ENCODE results near the gene ATP5MC2.
"Not testable (repeated sequence)": the region's sequence is repeated elsewhere in the genome, so short reads cannot be mapped to it uniquely, and the experiment has no call there.

Gene ATP5MC2

DNA sequence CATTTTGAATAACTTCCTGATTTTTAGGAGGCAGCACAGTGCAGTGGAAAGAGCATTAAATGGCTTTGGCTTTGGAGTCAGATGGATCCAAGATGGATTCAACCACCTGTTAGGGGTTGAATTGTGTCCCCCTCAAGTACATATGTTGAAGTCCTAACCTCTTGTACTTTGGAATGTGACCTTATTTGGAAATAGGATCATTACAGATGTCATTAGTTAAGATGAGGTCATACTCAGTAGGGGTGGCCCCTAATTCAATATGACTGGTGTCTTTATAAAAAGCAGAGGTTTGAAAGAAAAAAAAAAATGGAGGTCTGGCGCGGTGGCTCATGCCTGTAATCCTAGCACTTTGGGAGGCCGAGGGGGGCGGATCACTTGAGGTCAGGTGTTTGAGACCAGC is 18.8 kb downstream of the ATP5MC2 start:
- FAIRE-seq = no peak
- no peak for DNase-seq (ENCODE audit: insufficient read length, low spot score)

DNA sequence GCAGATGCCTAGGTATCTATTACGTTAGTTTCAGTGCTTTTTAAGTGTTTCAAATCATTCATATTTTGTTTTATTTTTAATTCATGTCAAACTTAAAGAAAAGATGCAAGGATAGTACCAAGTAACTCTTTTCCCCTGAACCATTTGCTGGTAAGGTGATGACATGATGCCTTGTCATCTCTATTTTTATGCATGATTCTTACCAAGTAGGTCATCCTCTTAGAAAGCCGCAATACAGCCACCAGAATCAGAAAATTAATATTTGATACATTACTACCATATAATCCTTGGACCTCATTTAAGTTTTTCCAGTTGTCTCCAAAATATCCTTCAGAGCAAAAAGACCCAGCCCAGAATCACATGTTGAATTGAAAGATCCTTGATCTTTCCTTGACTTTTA is 22.3 kb downstream of the ATP5MC2 start:
- FAIRE-seq (no peak), DNase-seq (ENCODE audit: insufficient read length, low spot score) (no peak)

DNA sequence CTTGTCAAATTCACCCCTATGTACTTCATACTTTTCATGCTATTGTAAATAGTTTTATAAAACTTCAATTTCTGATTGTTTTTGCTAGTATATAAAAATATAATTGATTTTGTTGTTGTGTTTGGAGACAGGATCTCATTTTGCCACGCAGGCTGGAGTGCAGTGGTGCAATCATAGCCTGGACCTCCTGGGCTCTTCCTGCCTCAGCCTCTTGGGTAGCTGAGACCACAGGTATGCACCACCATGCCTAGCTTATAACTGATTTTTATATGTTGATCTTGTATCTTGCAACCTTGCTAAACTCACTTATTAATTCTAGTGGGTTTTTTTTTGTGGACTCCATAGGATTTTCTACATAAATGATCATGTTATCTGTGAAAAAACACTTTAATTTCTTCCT is 23.5 kb downstream of the ATP5MC2 start:
- FAIRE-seq (no peak), DNase-seq (ENCODE audit: insufficient read length, low spot score) (no peak)

DNA sequence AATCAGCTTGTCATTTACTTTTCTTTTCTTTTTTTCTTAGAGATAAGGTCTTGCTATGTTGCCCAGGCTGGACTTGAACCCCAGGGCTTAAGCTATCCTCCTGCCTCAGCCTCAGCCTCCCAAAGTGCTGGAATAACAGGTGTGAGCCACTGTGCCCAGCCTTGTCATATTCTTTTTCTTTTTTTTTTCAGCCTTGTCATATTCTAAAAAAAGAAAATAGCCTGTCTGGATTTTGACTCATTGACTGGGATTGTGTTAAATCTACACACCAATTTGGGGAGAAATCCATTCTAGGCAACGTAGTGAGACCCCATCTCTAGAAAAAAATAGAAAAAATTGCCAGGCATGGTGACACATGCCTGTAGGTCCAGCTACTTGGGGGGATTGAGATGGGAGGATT is 24.1 kb downstream of the ATP5MC2 start:
- FAIRE-seq (no peak), DNase-seq (ENCODE audit: insufficient read length, low spot score) (no peak)

DNA sequence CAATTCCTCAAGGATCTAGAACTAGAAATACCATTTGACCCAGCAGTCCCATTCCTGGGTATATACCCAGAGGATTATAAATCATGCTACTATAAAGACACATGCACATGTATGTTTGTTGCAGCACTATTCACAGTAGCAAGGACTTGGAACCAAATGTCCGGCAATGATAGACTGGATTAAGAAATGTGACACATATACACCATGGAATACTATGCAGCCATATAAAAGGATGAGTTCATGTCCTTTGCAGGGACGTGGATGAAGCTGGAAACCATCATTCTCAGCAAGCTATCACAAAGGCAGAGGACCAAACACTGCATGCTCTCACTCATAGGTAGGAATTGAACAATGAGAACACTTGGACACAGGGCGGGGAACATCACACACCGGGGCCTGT is 29.6 kb downstream of the ATP5MC2 start:
- FAIRE-seq; DNase-seq (ENCODE audit: insufficient read length, low spot score): not testable (repeated sequence)

DNA sequence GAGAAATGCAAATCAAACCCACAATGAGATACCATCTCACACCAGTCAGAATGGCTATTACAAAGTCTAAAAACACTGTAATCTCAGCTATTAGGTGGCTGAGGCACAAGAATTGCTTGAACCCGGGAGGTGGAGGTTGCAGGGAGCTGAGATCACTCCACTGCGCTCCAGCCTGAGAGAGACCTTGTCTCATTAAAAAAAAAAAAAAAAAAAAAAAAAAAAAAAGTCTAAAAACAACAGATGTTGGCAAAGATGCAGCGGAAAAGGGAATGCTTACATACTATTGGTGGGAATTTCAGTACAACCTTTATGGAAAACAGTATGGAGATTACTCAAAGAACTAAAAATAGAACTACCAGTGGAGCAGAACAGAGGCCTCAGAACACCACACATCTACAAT is 30.7 kb downstream of the ATP5MC2 start:
- FAIRE-seq = no peak
- DNase-seq (ENCODE audit: insufficient read length, low spot score) = no peak

DNA sequence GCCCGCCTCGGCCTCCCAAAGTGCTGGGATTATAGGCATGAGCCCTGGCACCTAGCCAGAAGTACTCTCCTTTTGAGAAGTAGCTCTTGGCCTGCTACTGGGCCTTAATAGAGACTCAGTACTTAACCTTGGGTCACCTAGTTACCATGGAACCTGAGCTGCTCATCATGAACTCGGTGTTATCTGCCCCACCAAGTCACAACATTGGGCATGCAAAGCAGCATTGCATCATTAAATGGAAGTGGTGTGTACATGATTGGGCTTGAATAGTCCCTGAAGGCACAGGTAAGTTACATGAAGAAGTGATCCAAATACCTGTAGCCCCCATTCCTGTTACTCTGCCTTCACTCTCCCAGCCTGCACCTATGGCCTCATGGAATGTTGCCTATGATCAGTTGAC is 31.8 kb downstream of the ATP5MC2 start:
- DNase-seq (ENCODE audit: insufficient read length, low spot score) = no peak
- no peak for FAIRE-seq

DNA sequence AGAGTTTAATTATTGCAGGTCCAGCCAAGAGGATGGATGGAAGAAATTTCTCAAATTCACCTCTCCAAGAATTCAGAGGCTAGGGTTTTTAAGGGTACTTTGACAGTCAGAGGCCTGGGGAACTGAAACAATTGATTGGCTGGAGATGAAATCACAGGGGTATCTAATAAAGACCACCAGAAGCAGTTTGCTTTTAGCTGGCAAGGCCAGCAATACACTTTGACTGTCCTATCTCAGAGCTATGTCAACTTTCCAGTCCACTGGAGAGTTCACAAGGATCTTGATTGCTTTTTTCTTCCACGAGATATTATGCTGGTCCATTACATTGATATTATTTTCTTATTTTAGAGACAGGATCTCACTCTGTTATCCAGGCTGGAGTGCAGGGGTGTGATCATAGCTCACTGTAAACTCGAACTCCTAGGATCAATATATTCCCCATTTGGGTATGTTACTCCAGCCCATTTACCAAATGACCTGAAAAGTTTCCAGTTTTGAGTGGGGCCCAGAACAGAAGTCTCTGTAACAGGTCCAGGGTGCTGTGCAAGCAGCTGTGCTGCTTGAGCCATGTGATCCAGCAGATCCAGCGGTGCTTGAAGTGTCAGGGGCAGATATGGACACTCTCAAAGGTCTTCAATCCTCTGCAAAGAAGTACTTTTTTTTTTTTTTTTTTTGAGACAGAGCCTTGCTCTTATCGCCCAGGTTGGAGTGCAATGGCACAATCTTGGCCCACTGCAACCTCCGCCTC is 32.5 kb downstream of the ATP5MC2 start:
- FAIRE-seq (no peak), DNase-seq (ENCODE audit: insufficient read length, low spot score) (no peak)

DNA sequence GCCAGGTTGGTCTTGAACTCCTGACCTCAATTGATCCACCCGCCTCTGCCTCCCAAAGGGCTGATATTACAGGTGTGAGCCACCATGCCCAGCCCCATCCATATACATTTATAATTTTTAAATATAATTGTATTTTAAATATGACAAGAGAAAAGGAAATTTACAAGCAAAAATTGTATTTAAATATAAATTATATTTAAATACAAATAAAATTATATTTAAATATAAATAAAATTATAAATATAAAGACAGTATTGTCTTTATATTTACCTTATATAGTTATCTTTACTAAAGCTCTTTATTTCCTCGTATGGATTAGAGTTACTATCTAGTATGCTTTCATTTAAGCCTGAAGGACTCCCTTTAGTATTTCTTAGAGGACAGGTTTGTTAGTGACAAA is 37.8 kb downstream of the ATP5MC2 start:
- no peak for FAIRE-seq
- no peak for DNase-seq (ENCODE audit: insufficient read length, low spot score)

DNA sequence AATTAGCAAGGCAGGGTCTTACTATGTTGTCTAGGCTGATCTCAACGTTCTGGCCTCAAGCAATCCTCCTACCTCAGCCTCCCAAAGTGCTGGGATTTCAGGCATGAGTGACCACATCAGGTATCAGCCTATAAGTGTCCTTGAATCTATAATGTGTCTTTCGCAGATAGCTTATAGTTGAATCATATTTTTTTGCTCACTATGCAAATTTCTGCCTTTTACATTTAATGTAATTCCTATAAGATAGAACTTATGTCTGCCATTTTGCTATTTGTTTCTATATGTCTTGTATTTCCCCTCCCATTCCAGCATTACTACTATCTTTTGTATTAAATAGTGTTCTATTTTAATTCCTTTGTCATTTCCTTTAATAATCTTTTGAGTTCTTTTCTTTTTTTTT is 39.2 kb downstream of the ATP5MC2 start:
- FAIRE-seq (no peak), DNase-seq (ENCODE audit: insufficient read length, low spot score) (no peak)

DNA sequence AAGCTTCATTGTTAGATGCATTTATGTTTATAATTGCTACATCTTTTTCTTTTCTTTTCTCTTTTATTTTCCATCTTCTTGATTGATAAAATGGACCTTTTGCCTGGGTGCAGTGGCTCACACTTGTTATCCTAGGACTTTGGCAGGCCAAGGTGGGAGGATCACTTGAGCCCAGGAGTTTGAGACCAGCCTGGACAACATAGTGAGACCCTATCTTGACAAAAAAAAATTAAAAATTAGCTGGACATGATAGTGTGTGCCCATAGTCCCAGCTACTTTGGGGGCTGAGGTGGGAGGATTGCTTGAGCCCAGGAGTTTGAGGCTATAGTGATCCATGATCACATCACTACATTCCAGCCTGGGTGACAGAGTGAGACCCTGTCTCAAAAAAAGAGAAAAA is 40.2 kb downstream of the ATP5MC2 start:
- FAIRE-seq; DNase-seq (ENCODE audit: insufficient read length, low spot score): not testable (repeated sequence)

DNA sequence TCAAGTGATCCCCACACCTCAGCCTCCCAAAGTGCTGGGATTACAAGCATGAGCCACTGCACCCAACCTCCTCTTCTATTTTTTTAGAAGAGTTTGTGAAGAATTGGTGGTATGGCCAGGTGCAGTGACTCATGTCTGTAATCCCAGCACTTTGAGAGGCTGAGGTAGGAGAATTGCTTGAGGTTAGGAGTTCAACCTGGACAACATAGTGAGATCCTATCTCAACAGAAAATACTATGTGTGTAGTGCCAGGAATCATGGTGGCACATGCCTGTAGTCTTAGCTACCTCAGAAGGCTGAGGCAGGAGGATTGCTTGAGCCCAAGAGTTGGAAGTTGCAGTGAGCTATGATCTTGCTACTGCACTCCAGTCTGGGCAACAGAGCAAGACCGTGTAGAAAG is 44.2 kb downstream of the ATP5MC2 start:
- FAIRE-seq (no peak), DNase-seq (ENCODE audit: insufficient read length, low spot score) (no peak)

DNA sequence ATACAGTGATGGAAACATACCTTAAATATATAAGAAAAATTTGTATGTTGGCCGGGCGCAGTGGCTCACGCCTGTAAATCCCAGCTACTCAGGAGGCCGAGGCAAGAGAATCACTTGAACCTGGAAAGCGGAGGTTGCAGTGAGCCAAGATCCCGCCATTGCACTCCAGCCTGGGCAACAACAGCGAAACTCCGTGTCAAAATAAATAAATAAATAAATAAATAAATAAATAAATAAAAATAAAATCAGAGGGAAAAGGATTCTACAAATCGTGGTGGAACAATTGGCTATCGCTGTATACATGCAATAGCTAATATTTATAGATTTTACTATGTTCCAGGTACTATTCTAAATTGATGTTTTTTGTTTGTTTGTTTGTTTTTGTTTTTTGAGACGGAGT is 48.0 kb downstream of the ATP5MC2 start:
- FAIRE-seq = no peak

DNA sequence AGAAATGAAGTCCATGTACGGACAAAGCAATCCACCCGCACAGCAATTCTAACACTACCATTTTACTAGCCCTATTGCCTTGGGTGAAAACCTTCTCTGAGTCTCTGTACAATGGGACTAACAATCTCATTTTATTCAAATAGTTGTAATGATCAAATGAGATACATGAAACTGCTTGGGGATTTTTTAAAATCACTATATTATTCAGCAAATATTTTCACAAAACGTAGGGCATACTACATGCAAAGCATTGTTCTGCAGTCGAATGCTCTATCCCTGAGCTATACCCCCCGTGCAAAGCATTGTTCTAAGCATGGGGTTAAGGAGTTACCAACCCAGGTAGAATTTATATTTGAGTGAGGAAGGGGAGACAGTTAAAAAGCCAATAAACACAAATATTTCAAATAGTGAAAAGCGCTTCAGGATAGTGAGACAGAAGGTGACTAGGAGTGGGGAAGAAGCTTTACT is 49.1 kb downstream of the ATP5MC2 start:
- FAIRE-seq (no peak), DNase-seq (ENCODE audit: insufficient read length, low spot score) (no peak)

More for the DNA sequence above, 48.0 kb downstream of the ATP5MC2 start:
- DNase-seq (ENCODE audit: insufficient read length, low spot score) = no peak

DNA sequence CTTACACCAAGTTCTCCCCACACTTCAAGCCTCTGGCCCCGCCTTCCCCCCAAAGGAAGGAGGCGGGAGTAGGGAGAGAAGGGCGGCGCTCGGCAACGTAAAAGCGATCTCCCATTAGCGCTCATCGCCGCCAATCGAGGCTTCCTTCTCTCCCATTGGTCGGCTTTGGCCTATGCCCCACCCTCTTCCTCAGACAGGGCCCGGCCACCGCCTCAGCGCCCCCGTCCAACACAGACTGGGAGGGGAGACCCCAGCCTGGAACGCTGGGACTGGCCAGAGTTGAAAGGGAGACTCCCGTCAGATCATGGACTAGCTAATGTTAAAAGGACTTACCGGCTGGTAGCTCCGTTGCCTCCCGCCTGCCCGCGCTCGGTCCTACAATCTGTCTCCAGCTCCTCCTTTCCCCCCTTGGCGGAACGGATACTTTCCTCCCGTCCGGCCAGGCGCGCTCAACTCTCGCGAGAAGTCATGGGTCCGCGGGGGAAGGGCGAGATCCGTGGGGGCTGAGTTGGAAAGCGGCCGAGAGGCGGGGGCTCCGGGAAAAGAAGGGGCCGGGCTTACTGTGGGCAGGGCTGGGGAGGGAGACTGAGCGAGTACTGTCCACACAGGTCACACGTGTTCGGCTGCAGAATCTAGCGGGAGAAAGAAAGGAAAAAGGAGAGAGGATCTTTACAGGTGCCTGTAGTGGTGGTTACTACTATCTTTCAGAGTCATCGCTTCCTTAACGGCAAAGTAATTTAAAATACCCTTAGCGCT is 49.8 kb downstream of the ATP5MC2 start, which contains the start of gene ATF7:
Gene ATF7, minus strand, starts transcription at position 437 of the 756 bp plus-strand sequence. CDS start 25,382 bp downstream, outside the sequence.
- FAIRE-seq (peak; percentile 79), DNase-seq (ENCODE audit: insufficient read length, low spot score) (peak; percentile 94)

DNA sequence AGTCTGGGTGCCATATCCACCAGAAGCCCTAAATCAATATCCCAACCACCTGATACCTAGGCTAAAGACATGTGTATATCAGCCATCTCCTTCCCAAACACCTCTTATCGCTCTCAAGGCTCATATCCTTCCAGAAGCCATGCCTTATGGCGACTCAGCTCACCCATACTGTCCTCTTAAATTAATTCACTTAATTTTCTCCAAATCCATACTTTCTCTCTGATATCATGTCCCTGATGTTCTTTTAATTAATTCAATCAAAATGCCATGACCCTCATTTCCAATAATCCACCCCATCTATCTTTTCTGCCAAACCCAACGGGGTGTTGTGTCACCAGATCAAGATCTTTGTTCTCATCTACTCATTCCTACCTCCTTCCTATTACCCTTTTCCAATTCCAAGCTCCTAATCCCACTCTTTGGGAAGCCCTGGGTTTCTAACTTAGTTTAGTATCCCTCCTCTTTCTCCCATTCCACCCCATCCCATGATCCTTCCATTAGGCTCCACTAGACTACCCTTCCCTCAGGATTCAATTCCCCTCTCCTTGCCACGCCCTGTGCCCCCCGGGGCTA is 50.4 kb downstream of the ATP5MC2 start:
- no peak for DNase-seq (ENCODE audit: insufficient read length, low spot score)
- FAIRE-seq = no peak

DNA sequence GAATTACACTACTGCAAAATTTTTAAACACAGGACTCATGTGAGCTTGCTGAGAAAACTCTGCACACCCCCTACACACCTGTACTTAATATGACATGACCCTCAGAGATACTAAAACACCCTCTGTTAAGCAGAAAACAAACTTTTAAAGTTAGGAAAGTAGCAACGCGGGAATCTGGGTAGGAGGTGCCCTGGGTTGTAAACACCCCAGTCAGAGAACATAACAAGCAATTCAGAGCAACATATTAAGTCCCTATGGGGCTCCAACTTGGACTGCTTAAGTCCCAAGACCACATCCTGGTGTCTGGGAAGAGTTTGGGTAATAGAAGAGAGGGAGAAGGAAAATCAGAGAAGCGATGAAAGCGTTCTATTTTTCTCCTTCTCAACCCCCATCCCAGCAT is 50.9 kb downstream of the ATP5MC2 start:
- FAIRE-seq (no peak), DNase-seq (ENCODE audit: insufficient read length, low spot score) (no peak)

DNA sequence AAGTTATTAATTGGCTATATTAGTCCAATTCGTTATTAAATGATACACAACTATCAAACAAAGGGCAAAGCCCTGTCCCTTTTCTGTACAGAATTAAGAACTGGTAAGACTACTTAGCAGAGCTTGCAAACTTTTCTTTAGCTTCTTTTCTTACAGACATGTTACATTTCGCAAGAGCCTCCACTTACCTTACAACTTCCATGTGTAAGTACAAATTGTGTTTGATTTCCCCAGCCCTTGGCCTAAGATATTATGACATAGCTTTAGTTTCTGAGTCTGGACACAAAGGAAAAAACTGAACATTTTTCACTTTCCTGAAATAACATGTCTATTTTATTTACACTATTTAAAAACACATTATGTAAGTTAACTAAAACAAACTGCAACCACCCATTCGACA is 51.4 kb downstream of the ATP5MC2 start:
- DNase-seq (ENCODE audit: insufficient read length, low spot score) (no peak), FAIRE-seq (no peak)

DNA sequence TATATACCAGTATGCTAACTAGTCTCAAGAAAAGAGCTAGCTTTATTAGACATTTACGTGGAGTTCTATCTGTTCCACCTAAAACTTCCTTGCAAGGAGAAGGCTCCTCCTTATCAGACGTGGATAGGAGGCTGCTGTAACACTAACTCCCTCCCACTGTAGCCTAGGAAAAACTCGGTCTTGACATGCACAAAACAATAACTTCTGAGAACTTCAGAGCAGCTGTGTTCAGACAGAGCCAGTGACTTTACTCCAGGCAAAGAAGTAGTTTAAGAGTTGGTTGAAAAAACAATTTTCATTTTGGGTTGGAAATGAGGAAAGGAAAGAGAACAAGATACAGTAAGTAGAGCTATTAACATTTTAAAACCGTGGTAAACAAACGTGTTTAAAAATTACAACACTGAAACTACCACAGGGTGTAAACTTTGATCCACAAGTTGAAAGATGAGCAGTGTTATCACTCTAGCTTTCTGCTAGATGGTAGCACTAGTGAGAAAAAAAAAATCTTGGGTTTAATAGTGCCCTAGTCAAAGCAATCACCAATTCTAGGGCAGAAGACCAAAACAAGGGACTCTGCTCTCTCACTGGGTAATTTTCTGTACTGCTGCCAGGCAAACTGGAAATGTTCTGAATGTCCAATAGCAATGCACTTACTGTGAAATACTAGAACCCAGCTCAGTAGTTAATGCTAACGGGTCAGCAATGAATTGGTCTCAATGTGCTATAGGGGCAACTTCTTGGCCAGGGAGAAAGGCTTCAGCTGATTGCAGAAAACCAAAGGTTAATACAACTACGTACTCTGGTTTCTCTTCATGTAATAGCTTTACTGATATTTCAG is 52.1 kb downstream of the ATP5MC2 start:
- no peak for DNase-seq (ENCODE audit: insufficient read length, low spot score)

DNA sequence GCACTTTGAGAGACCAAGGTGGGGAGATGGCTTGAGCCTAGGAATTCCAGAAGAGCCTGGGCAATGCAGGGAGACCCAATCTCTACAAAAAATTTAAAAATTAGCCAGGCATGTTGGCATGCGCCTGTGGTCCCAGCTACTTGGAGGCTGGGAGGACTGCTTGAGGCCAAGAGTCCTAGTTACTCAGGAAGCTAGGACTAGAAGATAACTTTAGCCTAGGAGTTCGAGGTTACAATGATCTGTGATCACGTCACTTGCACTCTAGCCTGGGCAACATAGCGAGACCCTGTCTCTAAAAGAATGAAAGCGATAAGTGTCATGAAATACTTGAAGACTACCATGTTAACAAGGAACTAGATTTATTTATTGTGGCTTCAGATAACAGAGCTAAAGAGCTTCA is 53.2 kb downstream of the ATP5MC2 start:
- DNase-seq (ENCODE audit: insufficient read length, low spot score) = no peak
- FAIRE-seq = no peak

More for the DNA sequence above, 52.1 kb downstream of the ATP5MC2 start:
- no peak for FAIRE-seq

DNA sequence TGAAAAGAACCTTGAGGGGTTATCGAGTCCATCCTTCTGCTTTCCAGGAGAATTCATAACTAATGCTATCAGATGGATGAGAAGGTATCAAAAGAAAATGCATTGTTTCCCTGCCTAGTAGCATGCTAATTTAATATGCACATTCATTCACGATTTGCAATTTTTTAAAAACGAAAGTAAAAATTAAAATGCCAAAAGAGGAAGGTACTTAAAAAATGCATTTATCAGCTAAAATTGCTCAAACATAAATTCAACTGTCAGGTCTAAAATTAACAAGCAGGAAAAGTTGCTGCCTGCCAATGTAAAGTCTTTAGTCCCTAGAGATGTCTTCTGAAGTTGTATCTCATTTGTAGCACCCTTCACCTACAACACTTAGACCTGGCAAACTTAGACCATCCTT is 57.6 kb downstream of the ATP5MC2 start:
- DNase-seq (ENCODE audit: insufficient read length, low spot score) (no peak), FAIRE-seq (no peak)
